NOMO-1 treated with dmso at 0.1 percent for 144 hours (cell line): Measurements from ENCODE around the gene EVC2.

Experiments used
- DNase-seq: peaks from one replicate; lab custom pipeline; 2025; ENCODE audit not compliant: unreplicated experiment; lab: John Stamatoyannopoulos, UW

Gene EVC2, protein sequence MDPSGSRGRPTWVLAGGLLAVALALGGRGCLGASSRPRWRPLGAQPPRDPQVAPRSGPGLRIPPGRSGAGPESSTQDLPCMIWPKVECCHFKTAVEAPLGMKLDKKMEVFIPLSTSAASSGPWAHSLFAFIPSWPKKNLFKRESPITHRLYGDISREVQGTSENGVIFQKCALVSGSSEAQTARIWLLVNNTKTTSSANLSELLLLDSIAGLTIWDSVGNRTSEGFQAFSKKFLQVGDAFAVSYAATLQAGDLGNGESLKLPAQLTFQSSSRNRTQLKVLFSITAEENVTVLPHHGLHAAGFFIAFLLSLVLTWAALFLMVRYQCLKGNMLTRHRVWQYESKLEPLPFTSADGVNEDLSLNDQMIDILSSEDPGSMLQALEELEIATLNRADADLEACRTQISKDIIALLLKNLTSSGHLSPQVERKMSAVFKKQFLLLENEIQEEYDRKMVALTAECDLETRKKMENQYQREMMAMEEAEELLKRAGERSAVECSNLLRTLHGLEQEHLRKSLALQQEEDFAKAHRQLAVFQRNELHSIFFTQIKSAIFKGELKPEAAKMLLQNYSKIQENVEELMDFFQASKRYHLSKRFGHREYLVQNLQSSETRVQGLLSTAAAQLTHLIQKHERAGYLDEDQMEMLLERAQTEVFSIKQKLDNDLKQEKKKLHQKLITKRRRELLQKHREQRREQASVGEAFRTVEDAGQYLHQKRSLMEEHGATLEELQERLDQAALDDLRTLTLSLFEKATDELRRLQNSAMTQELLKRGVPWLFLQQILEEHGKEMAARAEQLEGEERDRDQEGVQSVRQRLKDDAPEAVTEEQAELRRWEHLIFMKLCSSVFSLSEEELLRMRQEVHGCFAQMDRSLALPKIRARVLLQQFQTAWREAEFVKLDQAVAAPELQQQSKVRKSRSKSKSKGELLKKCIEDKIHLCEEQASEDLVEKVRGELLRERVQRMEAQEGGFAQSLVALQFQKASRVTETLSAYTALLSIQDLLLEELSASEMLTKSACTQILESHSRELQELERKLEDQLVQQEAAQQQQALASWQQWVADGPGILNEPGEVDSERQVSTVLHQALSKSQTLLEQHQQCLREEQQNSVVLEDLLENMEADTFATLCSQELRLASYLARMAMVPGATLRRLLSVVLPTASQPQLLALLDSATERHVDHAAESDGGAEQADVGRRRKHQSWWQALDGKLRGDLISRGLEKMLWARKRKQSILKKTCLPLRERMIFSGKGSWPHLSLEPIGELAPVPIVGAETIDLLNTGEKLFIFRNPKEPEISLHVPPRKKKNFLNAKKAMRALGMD

GRCh38 chr4:5708449-5709206 is at the start of gene EVC2:
TSS of gene EVC2 (minus strand) at chr4:5708559. CDS start at chr4:5708513, 46 bp downstream.
- no peak for DNase-seq

GRCh38 chr4:5757954-5758353 is 49.6 kb upstream of the EVC2 start:
- no peak for DNase-seq

DNA sequence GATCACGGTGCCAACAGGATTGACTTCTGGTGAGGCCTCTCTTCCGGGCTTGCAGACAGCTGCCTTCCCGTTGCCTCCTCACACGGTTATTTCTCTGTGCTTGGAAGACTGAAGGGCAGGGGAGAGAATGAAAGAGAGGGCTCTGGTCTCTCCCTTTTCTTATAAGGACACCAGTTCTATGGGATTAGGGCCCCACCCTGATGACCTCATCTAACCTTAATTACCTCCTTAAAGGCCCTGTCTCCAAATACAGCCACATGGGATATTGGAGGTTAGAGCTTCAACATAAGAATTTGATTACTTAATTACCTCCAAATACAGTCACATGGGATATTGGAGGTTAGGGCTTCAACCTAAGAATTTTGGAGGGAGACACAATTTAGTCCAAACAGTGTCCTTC is 49.2 kb upstream of the EVC2 start:
- DNase-seq = no peak

- no peak for DNase-seq
Measured at GRCh38 chr4:5757091-5757490, 48.7 kb upstream of the EVC2 start.

- DNase-seq = no peak
Measured at GRCh38 chr4:5756271-5756670, 47.9 kb upstream of the EVC2 start.

GRCh38 chr4:5755679-5756078 is 47.3 kb upstream of the EVC2 start:
- DNase-seq = no peak

DNA sequence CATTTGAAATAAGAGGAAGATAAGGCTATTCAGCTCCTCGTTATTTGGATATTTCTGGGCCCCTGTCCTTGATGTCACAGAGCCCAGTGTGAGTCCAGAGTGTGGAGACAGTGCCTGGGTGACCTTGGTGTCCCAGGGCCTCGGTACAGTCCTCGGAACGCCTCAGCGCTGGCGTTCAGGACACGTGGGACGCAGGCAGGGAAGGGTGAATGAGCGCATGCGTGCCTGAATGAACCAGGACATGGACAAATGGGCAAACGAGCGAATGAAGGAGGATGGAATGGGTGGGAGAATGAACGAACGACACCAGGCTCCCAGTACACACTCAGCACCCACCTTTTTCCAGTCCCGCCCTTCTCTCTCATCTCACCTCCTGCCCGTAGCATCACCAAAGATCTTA is 46.8 kb upstream of the EVC2 start:
- no peak for DNase-seq

GRCh38 chr4:5754529-5754881 is 46.1 kb upstream of the EVC2 start:
- no peak for DNase-seq

GRCh38 chr4:5753766-5754528 is 45.6 kb upstream of the EVC2 start:
- no peak for DNase-seq

GRCh38 chr4:5753366-5753765 is 45.0 kb upstream of the EVC2 start:
- no peak for DNase-seq

- no peak for DNase-seq
Measured at GRCh38 chr4:5752376-5753184, 44.2 kb upstream of the EVC2 start.

GRCh38 chr4:5751666-5752375 is 43.5 kb upstream of the EVC2 start:
- no peak for DNase-seq

GRCh38 chr4:5750946-5751665 is 42.7 kb upstream of the EVC2 start:
- DNase-seq = no peak

GRCh38 chr4:5750052-5750945 is 41.9 kb upstream of the EVC2 start:
- no peak for DNase-seq

- no peak for DNase-seq
Measured at GRCh38 chr4:5749568-5749967, 41.2 kb upstream of the EVC2 start.

DNA sequence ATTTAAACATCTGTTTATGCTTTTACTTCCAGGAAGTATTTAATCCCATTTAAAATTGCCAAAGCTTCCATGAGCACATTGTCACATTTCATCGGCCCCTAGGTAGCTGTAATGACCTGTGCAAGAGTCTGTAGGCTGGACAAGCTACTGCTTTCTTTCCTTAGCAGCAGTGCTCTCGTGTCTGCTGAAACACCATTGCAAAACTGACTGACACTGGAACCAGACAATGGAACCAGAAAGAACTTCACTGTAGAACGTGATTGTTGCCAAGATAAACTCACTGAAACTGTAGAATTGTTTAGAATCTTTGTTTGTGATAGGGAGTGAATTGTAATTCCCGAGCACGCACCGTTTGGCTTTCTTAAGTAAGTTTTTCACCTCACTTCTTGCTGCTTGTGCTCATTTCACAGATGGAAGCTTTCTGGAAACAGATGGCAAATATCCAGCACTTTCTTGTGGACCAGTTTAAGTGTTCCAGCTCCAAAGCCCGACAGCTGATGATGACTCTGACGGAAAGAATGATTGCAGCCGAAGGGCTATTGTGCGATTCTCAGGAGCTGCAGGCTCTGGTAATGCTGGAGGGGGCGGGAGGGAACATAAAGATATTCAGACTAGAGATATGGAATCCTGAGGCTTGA is 39.5 kb upstream of the EVC2 start:
- DNase-seq = no peak
